Vagina (tissue), 2 donors: ENCODE measurements around the gene TTC33. TPM values are rescaled to one million over a fixed set of nuclear protein-coding genes. Genes with fewer than 3 reads are reported as not detected.

Source experiments
- DNase-seq, 2 donors: peaks; one replicate each; pipeline ENCODE4 v3.0.0-alpha.2; 2017; ENCODE audit errors: extremely low spot score in 2 of 2
- H3K27ac ChIP-seq: fragments of 200-600 bp; sonication (generic); one replicate; pipeline ENCODE4 v1.5.1; 2019
- H3K27me3 ChIP-seq: fragments of 200-600 bp; sonication (generic); one replicate; pipeline ENCODE4 v1.5.1; 2019
- H3K36me3 ChIP-seq, 2 donors: fragments of 200-600 bp; sonication (generic); one replicate each; pipeline ENCODE4 v1.5.1; 2017 to 2019
- H3K4me1 ChIP-seq: fragments of 200-600 bp; sonication (generic); one replicate; pipeline ENCODE4 v1.5.1; 2019
- H3K4me3 ChIP-seq, 2 donors: fragments of 200-600 bp; sonication (generic); 1 replicate in 1 of 2; 2 replicates in 1 of 2; pipeline ENCODE4 v1.5.1; 2016 to 2019
- H3K9me3 ChIP-seq: fragments of 200-600 bp; sonication (generic); one replicate; pipeline ENCODE4 v1.5.1; 2019
- CTCF ChIP-seq, 3 experiments: fragments of 450-650 bp in 2 of 3; fragments of 200-600 bp in 1 of 3; sonication (generic) in 1 of 3; IDR thresholded peaks; one replicate each; pipeline ENCODE4 v1.5.1; 2017 to 2019; ENCODE audit warnings: antibody characterized with exemption in 3 of 3, mild to moderate bottlenecking in 2 of 3, moderate library complexity in 2 of 3
- POLR2A ChIP-seq, 2 donors: fragments of 450-650 bp; IDR thresholded peaks; one replicate each; pipeline ENCODE4 v1.6.1; 2017; ENCODE audit warnings: antibody characterized with exemption in 2 of 2, mild to moderate bottlenecking in 2 of 2, moderate library complexity in 2 of 2
- POLR2AphosphoS5 ChIP-seq, 2 donors: sonication (generic); formaldehyde crosslinking; IDR thresholded peaks; one replicate each; pipeline ENCODE4 v1.9.0; 2017; ENCODE audit warnings: antibody characterized with exemption in 2 of 2, mild to moderate bottlenecking in 2 of 2, low read depth in 1 of 2; ENCODE audit not compliant: insufficient read depth in 1 of 2
- intact Hi-C: fragments of 100-400 bp; cut with DNase I; formaldehyde crosslinking; loops from one replicate; pipeline ENCODE4 v1.15.1; 2023
- total RNA-seq: library from RNA; depleted of rRNA; stranded (reverse); fragments of >200 nt; gene quantifications from one replicate; pipeline ENCODE4 v1.2.3, GENCODE V29; 2016

TTC33 gene
- total RNA-seq, 1 donor from 2014 or later: 12.8 TPM

- Histone ChIP-seq H3K4me3 (no peak overlapping the region), H3K9me3 (no peaks in the 10 kb centered on the region), H3K36me3 (peaks cover 0 to 20% of the 10 kb centered on the region in 2 donors), H3K4me1 (peaks cover 24% of the 10 kb centered on the region), H3K27me3 (no peaks in the 10 kb centered on the region), H3K27ac (no peak overlapping the region)
- TF ChIP-seq CTCF (IDR thresholded peaks at IDR 0.05) (no peak), POLR2AphosphoS5 (IDR thresholded peaks at IDR 0.05; ENCODE audit: insufficient read depth in 1 of 2, low read depth in 1 of 2) (no peak), POLR2A (IDR thresholded peaks at IDR 0.05) (no peak)
- intact Hi-C loops: no loop called here
- no peak for DNase-seq
Measured at GRCh38 chr5:40778133-40778532, 22.4 kb upstream of the TTC33 start.

- Histone ChIP-seq H3K4me3 (no peak overlapping the region), H3K27me3 (no peaks in the 10 kb centered on the region), H3K36me3 (peaks cover 0 to 25% of the 10 kb centered on the region in 2 donors), H3K27ac (no peak overlapping the region), H3K4me1 (peaks cover 24% of the 10 kb centered on the region), H3K9me3 (no peaks in the 10 kb centered on the region)
- TF ChIP-seq POLR2A (IDR thresholded peaks at IDR 0.05): no peak
- no peak for TF ChIP-seq POLR2AphosphoS5 (IDR thresholded peaks at IDR 0.05; ENCODE audit: insufficient read depth in 1 of 2, low read depth in 1 of 2)
- no peak for TF ChIP-seq CTCF (IDR thresholded peaks at IDR 0.05)
- intact Hi-C loops: no loop called here
- DNase-seq: no peak
Measured at GRCh38 chr5:40776658-40776977, 20.9 kb upstream of the TTC33 start.

- Histone ChIP-seq H3K27ac (no peak overlapping the region), H3K4me3 (no peak overlapping the region)
Measured at GRCh38 chr5:40775846-40776657, 20.3 kb upstream of the TTC33 start.

GRCh38 chr5:40775085-40775845 is 19.5 kb upstream of the TTC33 start:
- H3K36me3 ChIP-seq: peaks cover 0 to 33% of the 10 kb centered on the region in 2 donors
- H3K4me1 ChIP-seq: peaks cover 15% of the 10 kb centered on the region
- intact Hi-C loops: no loop called here

More at GRCh38 chr5:40775846-40776657, 20.3 kb upstream of the TTC33 start:
- H3K36me3 ChIP-seq: peaks cover 0 to 30% of the 10 kb centered on the region in 2 donors
- no peak for TF ChIP-seq POLR2A (IDR thresholded peaks at IDR 0.05)
- no peak for TF ChIP-seq POLR2AphosphoS5 (IDR thresholded peaks at IDR 0.05; ENCODE audit: insufficient read depth in 1 of 2, low read depth in 1 of 2)
- TF ChIP-seq CTCF (IDR thresholded peaks at IDR 0.05): no peak
- peaks cover 23% of the 10 kb centered on the region for H3K4me1 ChIP-seq
- DNase-seq: no peak
- intact Hi-C loops: no loop called here
- no peaks in the 10 kb centered on the region for H3K9me3 ChIP-seq
- H3K27me3 ChIP-seq: no peaks in the 10 kb centered on the region

More at GRCh38 chr5:40775085-40775845, 19.5 kb upstream of the TTC33 start:
- no peaks in the 10 kb centered on the region for H3K9me3 ChIP-seq
- H3K27me3 ChIP-seq: no peaks in the 10 kb centered on the region
- no peak overlapping the region for H3K4me3 ChIP-seq
- no peak for DNase-seq
- TF ChIP-seq POLR2AphosphoS5 (IDR thresholded peaks at IDR 0.05; ENCODE audit: insufficient read depth in 1 of 2, low read depth in 1 of 2) (no peak), CTCF (IDR thresholded peaks at IDR 0.05) (no peak), POLR2A (IDR thresholded peaks at IDR 0.05) (no peak)
- no peak overlapping the region for H3K27ac ChIP-seq
